Mucosa of gallbladder (tissue), 1 donor: Measurements from ENCODE around the gene SLC1A6. TPM values are rescaled to one million over a fixed set of nuclear protein-coding genes. Genes with fewer than 3 reads are reported as not detected.
"Not testable (repeated sequence)": the region's sequence is repeated elsewhere in the genome, so short reads cannot be mapped to it uniquely, and the experiment has no call there.

ENCODE experiments used
- DNase-seq: peaks from one replicate; pipeline ENCODE4 v3.0.0-alpha.2; 2020; ENCODE audit warnings: low spot score
- total RNA-seq: library from RNA; stranded (reverse); gene quantifications from one replicate; pipeline ENCODE4 v1.2.1, GENCODE V29; 2021
- donor health status: DM: no; HTN: no; CAD: no.

Gene SLC1A6
- total RNA-seq, 1 donor from 2014 or later, result not detected

- DNase-seq, result no peak
Observed at GRCh38 chr19:14957464-14957863, 22.2 kb downstream of the SLC1A6 start.

DNA sequence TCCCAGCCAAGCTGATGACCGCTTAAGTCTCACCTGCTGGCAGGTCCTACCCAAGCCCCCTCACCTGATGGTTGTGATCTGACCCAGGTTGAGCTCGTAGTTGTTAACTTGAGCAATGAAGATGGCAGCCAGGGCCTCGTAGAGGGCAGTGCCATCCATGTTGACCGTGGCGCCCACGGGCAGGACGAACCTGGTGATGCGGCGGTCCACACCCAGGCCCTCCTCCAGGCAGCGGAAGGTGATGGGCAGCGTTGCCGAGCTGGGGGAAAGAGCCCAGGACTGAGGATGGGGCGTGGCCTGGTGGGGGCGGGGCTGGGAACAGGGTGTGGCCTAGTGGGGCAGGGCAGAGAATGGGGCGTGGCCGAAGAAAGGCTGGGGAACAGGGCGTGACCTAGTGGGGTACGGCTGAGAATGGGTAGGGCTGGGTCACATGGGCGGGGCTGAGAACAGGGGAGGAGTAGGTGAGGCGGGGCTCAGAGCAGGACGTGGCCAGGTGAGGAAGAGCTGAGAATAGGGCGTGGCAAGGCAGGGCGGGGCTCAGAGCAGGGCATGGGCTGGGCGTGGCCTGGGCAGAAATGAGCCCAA, 25.5 kb downstream of the SLC1A6 start:
- no peak for DNase-seq

DNA sequence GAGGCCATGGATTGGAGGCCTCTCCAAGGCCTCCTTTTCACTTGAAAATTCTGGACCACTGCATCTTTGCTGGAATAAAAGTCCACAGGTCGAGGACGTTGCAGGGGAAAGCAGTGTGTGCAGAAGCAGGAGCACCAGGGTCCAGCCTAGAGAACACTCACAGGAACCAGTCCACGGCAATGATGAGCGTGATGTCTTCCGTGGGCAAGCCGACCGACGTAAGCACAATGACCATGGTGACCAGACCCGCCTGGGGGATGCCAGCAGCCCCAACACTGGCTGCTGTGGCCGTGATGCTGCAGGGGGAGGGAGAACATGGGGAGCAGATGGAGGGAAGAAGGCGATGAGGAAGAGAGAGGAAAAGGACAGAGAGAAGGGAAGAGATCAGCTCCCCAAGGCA, 26.9 kb downstream of the SLC1A6 start:
- DNase-seq, result no peak

GRCh38 chr19:14950421-14950820, 29.2 kb downstream of the SLC1A6 start:
- no peak for DNase-seq

- DNase-seq, result no peak
Observed at GRCh38 chr19:14949876-14950275, 29.8 kb downstream of the SLC1A6 start.

GRCh38 chr19:14949413-14949812, 30.3 kb downstream of the SLC1A6 start:
- not testable (repeated sequence) for DNase-seq

DNA sequence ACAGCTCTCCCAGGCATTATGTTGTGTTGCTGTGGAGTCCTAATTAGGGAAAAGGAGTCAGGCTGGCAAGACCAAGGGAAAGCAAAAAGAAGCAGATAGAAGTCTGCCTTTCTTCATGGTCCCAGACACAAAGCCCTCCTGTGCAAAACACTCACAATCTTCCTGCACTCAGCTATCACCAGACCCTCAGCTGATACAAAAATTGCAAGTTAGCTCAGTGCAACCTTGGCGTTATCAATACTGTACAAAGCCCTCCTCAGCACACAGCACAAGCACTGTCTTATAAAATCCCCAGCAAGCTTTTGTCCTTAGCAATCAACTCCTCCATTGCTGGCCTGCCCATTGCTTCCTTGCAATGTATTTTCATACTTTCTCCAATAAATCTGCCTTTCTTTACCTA, 35.2 kb downstream of the SLC1A6 start:
- no peak for DNase-seq

DNA sequence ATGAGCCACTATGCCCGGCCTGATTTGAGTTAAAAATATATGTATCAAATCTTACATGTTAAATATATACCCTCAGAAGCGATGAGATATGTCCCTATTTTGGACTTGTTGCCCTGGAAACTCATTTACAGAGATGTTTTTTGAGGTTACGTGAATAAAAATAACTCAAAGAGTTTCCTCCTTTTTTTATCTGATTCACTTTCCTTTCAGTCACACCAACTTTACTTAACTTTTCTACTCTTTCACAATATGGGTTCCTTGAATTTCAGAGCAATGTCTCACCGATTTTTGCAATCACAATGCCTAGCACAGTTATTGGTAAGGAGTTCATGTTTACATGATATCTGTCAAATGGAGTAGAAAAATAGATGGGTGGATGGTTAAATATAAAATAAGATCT, 36.1 kb downstream of the SLC1A6 start:
- no peak for DNase-seq

- no peak for DNase-seq
Observed at GRCh38 chr19:14941189-14941588, 38.5 kb downstream of the SLC1A6 start, which contains the start of gene OR7C2. Gene OR7C2, plus strand, starts transcription at chr19:14941489. Its CDS starts 0 bp downstream, at chr19:14941489.

- no peak for DNase-seq
Observed at GRCh38 chr19:14940266-14940665, 39.4 kb downstream of the SLC1A6 start.

DNA sequence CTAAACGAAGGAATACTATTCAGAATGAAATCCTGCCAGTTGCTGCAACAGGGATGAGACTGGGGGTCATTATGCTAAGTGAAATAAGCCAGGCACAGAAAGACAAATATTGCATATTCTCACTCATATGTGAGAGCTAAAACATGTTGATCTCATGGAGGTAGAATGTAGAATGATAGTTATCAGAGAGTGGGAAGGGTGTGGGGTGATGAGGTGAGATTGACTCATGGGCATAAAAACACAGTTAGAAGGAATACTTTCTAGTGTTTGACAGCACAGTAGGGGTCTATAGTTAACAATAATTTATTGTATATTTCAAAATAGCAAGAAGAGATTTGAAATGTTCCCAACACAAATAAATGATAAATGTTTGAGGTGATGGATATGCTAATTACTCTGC, 46.2 kb downstream of the SLC1A6 start:
- DNase-seq, result no peak

DNA sequence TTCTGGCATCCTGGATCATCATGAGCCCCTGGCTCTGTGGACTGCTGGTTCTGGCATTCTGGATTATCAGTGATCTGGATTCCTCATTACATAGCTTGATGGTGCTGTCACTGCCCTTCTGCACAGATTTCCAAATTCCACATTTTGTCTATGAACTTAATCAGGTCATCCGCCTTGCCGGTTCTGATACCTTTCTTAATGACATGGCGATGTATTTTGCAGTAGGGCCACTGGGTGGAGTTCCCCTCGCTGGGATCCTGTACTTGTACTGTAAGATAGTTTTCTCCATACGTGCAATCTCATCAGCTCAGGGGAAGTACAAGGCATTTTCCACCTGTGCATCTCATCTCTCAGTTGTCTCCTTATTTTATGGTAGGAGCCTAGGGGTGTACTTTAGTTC, 62.8 kb downstream of the SLC1A6 start:
- no peak for DNase-seq

- no peak for DNase-seq
Observed at GRCh38 chr19:14915116-14915515, 64.5 kb downstream of the SLC1A6 start.

GRCh38 chr19:14906711-14907110, 73.0 kb downstream of the SLC1A6 start:
- DNase-seq, result no peak

DNA sequence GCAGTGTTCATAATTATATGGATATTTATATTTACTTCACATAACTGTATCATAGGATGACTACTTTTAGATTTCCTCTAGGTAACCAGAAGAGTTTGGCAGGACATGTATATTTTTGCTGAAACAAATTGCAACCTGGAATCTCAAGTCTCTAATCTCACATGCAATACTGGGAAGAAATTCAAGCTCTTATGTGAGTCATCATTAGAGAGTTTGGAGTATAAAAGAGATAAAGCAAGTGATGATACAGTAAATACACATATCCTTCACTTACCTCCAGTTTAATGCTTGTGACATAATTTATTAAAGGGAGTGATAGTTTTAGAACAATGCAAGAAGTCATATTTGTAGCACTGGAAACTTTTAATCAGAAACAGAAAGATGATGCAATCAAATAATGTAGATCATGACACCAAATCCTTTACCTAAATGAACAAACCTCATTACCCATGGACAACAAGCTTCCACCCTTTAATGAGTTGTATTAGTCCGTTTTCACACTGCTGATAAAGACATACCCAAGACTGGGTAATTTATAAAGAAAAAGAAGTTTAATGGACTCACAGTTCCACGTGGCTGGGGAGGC, 77.9 kb downstream of the SLC1A6 start:
- DNase-seq, result no peak

Other genes starting within 250 kb of the SLC1A6 start
- 5.1 TPM for gene ADGRE2, start 201.3 kb downstream of the SLC1A6 start, total RNA-seq
- gene OR7A5, start 144.7 kb downstream of the SLC1A6 start, total RNA-seq, result not detected
- gene OR7C1, start 144.7 kb downstream of the SLC1A6 start, total RNA-seq, result 0.14 TPM
- not detected for gene OR7A10, start 130.9 kb downstream of the SLC1A6 start, total RNA-seq
- not detected for gene OR7A17, start 93.7 kb downstream of the SLC1A6 start, total RNA-seq
- gene OR7C2, start 38.4 kb downstream of the SLC1A6 start, total RNA-seq, result not detected
- not detected for gene CASP14, start 69.6 kb upstream of the SLC1A6 start, total RNA-seq
- not detected for gene OR1I1, start 102.3 kb upstream of the SLC1A6 start, total RNA-seq
- 23.4 TPM for gene SYDE1, start 127.5 kb upstream of the SLC1A6 start, total RNA-seq
- 32.4 TPM for gene NOTCH3, start 221.1 kb upstream of the SLC1A6 start, total RNA-seq